ENCODE measurements around the gene SPSB2.

DNA sequence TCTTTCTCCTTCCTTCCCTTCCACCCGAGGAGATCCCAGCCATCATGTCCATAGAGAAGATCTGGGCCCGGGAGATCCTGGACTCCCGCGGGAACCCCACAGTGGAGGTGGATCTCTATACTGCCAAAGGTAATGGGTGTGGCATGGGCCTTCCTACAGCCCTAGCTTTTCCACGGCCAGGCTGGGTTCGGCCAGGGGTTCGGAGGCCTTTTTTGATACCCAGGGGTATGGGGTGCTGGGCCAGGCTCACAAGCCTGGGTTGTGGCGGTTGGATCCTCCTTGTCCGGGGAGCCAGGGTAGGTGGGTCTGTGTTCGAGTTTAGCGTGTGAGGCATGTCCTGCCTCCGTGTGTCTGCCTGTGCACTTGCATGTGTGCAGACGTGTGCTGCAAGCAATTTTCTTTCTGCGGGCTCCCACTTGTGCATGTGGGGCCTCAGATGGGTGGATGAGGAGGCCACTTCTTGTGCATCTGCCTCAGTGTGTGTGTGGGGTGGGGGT is 42.7 kb upstream of the SPSB2 start:
- TF ChIP-seq, protein P1, sequence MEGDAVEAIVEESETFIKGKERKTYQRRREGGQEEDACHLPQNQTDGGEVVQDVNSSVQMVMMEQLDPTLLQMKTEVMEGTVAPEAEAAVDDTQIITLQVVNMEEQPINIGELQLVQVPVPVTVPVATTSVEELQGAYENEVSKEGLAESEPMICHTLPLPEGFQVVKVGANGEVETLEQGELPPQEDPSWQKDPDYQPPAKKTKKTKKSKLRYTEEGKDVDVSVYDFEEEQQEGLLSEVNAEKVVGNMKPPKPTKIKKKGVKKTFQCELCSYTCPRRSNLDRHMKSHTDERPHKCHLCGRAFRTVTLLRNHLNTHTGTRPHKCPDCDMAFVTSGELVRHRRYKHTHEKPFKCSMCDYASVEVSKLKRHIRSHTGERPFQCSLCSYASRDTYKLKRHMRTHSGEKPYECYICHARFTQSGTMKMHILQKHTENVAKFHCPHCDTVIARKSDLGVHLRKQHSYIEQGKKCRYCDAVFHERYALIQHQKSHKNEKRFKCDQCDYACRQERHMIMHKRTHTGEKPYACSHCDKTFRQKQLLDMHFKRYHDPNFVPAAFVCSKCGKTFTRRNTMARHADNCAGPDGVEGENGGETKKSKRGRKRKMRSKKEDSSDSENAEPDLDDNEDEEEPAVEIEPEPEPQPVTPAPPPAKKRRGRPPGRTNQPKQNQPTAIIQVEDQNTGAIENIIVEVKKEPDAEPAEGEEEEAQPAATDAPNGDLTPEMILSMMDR (IDR thresholded peaks at IDR 0.05), result no peak
- no peak for TF ChIP-seq EZH2 (IDR thresholded peaks at IDR 0.05; ENCODE audit: borderline replicate concordance, insufficient read depth, low read depth, low read length, poor library complexity, severe bottlenecking)

Measured in B cell (primary cell).